ENCODE results near the gene HHATL.

DNA sequence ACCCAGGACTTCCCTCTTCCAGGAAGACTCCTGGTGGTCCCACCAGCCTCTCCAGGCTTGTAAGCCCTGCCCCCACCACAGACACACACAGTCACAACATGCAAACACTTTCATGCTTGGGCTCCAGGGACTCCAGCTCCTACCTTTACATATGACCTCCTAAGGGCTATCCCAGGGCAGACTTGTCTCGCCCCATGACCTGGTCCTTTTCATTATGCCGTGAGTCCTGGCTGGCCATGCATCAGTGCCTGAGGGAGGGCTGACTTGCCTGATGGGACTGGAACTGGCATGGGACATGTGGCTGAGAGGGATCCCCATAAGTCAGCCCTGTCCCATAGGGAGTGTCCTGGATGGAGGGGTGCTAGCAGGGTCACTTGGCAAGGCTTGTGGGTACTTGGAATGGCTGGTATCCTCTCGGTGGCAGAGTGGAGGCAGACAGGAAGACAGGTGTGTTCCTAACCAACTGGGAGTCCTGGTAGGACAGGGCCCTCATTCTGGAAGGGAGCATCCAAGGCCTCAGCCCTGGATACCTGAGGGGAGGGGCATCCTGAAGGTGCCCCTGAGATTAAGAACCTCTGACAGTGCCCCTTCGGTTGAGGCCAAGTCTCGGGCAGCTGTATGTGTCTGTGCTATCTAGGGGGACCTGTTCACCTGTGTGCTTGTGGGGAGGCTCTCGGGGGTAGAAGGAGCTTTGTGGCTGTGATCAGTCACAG lies 540 bp upstream of the HHATL start:
- TF ChIP-seq, protein P1, sequence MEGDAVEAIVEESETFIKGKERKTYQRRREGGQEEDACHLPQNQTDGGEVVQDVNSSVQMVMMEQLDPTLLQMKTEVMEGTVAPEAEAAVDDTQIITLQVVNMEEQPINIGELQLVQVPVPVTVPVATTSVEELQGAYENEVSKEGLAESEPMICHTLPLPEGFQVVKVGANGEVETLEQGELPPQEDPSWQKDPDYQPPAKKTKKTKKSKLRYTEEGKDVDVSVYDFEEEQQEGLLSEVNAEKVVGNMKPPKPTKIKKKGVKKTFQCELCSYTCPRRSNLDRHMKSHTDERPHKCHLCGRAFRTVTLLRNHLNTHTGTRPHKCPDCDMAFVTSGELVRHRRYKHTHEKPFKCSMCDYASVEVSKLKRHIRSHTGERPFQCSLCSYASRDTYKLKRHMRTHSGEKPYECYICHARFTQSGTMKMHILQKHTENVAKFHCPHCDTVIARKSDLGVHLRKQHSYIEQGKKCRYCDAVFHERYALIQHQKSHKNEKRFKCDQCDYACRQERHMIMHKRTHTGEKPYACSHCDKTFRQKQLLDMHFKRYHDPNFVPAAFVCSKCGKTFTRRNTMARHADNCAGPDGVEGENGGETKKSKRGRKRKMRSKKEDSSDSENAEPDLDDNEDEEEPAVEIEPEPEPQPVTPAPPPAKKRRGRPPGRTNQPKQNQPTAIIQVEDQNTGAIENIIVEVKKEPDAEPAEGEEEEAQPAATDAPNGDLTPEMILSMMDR (conservative IDR thresholded peaks at IDR 0.05; ENCODE audit: low read depth, low read length) = no peak
- no peak for TF ChIP-seq EZH2 (IDR thresholded peaks at IDR 0.05; ENCODE audit: borderline replicate concordance, low read depth, low read length, poor library complexity, severe bottlenecking)
